Activated CD4-positive, alpha-beta T cell treated with anti-CD3 and anti-CD28 coated beads, Interleukin-10, Interleukin-2, amounts not matched to agents 100 ng/mL and 50 ng/mL, durations not matched to agents 16 hours and 8 hours (primary cell): ENCODE data around the gene NT5DC3.
"Not testable (repeated sequence)": the region's sequence is repeated elsewhere in the genome, so short reads cannot be mapped to it uniquely, and the experiment has no call there.

ENCODE experiments used
- DNase-seq: peaks from one replicate; pipeline ENCODE4 v3.0.0-alpha.2; 2020

Gene NT5DC3

DNA sequence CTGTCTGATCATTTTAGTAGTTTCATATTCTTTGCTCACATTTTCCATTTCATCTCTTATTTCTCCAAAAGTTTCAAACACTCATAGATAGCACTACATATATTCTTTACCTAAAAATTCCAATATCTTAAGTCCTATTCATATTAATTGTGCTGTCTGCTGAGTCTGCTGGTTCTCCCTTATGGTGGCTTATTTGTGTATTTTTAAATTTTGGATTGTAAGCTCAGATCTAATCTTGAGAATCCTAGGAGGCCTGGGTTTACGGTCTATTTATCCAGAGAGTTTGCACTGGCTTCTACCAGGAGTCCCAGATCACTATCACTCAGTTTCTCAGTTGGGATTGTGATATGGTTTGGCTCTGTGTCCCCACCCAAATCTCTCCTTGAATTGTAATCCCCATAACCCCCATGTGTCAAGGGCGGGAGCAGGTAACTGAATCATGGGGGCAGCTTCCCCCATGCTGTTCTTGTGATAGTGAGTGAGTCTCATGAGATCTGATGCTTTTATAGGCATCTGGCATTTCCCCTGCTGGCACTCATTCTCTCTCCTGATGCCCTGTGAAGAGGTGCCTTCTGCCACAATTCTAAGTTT lies 10.2 kb downstream of the NT5DC3 start:
- no peak for DNase-seq

DNA sequence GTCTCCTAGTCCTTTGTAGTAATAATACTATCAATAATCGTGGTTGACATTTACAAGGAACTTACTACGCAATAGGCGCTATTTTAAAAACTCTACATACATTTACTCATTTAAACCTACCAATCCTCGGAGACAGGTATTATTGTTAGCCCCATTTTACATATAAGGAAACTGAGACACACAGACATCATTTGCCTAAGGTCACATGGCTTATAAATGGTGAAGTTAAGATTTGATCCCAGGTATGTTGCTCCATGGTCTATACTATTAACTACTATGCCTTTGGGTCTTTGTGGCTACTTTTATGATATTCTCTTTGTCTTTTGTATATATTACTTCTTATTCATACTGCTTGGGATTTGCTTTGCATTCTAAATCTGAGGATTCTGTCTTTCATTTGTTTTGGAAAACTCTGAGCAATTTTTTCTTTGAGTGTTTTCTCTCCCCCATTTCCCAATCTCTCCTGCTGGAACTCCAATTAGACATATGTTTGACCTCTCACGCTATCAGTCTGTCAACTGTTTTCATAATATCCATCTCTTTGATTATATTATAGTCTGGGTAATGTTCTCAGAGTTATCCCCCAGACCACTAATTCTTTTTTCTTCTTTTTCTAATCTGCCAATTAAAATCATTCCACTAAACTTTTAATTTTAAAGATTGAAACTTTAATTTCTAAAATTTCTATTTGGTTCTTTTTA lies 10.9 kb downstream of the NT5DC3 start:
- no peak for DNase-seq

DNA sequence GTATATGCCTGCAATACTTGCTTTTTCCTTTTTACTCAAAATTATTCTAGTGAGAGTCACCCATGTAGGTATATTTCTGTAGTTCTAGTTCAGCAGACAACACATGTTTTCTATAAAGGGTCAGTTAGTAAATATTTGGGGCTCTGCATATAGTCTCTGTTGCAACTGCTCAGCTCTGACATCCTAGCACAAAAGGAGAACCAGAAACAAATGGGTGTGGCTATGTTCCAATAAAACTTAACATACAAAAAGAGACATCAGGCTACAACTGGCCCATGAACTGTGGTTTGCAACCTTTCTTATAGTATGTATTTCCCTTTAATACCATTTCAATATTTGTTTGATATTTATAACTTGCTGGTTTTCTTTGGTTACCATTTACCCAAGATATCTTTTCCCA lies 11.9 kb downstream of the NT5DC3 start:
- DNase-seq: no peak

DNA sequence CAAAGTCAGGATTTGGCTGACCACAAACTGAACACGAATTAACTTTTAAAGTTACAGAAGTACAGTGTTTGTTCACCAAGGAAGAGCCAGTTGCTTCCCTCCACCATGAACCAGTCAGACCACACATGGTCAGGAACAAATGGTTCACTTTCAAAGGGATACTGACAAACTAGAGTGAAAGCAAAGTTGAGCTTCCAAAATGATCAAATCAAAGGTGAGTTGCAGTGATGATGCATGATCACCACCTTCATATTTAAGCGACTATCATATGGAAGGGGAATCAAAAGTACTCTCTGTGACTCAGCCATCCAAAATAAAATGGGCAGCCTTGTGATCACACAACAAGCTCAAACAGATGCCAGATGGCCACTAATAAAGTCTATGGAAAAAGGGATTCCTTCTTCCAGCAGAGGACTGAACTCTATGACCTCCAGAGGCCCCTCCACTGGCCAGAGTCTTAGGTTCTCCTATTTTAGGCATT lies 13.1 kb downstream of the NT5DC3 start:
- no peak for DNase-seq

DNA sequence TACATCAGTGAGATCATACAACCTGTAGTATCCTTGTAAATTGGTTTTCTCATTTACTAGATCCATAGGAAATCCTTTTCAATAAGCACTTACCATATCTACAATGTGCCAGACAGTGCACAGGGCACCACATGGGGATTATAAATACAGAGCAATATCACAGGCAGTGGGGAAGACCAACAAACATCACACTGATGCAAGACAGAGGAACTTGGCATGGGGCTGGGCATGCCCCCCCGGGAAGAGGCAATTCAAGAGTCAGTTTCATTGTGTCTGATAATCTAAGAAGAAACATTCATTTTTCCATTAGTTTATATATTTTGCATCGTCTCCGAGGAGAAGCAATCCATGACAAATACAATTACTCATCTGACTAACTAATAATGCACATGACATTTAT lies 16.2 kb downstream of the NT5DC3 start:
- no peak for DNase-seq

DNA sequence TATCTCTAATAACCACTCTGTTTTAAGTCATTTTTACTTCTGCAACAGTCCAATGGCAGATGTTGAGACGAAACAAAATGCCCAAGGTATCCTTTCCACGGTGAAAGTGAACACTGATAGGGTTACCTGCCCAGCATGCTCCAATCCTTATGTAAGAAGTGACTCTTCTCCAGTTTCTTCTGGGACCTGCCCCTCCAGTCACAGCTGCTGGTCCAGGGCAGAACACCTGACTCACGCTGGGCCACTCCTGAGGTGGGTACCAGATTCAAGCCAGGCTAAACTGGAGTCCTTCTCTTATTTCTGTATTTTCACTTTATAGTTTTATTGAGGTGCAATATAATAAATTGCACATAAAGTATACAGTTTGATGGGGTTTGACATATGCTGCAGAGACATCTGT lies 16.7 kb downstream of the NT5DC3 start:
- DNase-seq: no peak

DNA sequence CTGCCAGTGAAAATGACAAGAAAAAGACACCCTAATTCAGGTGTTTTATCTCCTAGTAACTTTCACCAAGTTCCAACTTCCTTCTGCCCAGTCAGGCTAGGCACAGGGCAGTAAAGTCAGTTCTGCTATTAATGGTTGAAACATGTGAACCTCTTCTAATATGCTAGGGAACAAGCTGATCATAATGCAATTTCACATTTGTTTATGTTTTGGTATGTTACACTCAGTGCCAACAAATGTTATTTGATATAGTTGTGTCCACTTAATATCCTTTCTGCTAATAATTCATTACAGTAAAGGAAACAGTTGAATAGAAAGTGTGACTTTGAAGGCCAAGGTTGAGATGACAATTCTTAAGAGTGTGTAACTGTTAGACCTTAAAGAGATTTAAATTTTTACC lies 17.2 kb downstream of the NT5DC3 start:
- no peak for DNase-seq

DNA sequence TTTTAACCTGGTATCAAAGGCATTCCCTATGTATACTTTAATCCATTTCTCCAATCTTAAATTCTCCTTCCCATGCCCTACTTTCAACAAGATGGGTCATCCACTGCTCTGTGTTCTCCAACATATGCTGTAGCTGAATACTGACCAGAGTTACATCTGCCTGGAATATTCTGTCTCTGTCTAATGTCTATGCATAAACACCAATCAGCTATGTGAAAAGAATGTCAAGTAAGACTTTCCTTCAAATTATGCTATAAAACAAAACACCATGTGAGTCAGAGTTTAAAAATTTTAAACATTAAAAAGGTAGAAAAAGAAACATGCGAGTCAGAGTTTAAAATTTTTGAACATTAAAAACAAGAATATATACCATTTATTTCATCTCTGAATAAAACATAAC lies 19.3 kb downstream of the NT5DC3 start:
- no peak for DNase-seq

DNA sequence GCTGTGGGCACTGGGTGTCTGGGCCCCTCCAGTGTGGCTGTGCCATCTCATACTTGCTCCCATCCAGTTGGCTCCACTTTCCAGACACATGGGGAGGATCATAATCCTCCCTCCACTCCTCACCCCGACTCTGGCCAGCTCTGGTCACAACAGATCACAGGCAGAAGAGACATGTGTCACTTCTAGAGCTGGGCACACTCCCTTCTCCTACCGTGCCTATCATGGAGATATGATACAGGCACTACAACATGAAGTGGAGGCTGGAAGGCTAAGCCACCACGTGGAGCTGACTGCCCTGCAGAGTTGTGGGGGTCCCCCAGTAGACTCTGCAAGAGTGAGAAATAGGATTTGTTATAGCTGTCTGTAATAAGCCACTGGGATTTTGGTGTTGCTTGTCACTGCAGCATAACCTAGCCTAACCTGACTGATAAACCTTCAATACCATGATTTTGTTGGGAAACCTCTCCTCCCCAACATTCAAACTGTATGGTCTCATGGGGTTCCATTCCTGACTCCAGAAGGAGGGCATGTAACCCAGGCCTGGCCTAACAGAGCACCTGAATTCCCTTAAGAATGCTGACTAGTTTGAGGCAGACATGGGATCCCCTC lies 20.0 kb downstream of the NT5DC3 start:
- DNase-seq: no peak

DNA sequence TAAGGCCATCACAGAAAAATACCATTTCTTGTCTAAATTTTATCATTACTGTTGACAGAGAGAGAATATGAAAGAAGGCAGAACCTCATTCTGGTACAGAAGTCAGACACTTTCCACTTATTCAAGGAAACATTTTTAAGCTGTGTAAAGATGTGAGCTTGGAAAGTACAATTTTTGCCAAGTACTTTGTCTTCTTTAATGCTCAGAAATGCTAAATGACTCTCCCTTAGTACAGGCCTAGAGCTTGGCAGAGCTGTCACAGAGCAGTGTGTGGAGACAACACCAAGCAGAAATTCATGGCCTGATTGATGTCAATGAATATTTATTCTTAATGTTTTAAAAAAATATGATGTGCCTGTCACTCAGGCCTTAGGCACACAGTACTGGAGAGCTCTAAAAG lies 20.7 kb downstream of the NT5DC3 start:
- no peak for DNase-seq

DNA sequence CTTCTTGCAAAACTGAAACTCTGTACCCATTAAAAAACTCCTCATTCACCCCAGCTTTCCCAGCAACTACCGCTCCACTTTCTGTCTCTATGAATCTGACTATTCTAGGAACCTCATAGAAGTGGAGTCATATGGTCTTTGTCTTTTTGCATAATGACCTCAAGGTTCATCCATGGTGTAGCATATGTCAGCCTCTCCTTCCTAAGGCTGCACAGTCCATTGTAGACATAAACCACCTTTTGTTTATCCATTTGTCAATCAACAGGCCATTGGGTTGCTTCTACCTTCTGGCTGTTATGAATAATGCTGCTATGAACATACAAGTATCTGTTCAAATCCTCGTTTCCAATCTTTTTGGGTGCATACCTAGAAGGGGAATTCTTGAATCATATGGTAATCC lies 21.1 kb downstream of the NT5DC3 start:
- DNase-seq: no peak

DNA sequence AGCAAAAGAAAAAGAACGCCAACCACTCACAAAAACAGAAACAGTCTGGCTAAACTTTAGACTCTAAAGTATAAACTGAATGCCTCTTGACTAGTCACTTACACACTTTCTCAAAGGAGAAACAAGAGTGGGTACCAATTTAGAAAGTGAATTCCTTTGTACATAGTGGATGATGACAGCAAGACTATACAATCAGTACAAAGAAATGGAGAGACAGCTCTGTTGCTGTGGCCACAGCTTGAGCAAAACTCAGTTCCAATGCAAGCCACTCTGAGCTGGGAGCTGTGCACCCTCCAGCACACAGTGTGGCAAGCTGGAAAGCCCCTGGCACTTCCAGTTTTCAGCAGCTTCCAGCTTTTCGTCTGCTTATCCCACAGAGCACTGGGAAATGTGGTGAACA lies 21.7 kb downstream of the NT5DC3 start:
- DNase-seq: no peak

DNA sequence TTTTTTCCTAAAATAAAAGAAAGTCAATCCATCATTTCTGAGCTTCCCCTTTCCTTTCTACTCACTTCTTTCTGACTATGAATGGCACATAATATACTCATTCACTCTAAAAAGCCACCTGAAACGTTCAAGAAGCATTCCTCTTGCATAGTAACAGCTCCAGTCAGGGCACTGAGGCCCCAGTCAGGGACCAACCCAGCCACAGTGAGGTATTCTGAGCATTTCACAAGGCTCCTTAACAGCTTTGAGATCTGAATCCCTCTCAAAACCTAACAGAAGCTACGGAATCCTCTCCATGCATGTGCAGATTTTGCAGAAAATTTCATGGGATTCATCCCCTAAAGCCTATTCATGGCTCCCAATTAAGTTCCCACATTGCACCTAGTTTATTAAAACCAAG lies 23.2 kb downstream of the NT5DC3 start:
- DNase-seq: no peak

DNA sequence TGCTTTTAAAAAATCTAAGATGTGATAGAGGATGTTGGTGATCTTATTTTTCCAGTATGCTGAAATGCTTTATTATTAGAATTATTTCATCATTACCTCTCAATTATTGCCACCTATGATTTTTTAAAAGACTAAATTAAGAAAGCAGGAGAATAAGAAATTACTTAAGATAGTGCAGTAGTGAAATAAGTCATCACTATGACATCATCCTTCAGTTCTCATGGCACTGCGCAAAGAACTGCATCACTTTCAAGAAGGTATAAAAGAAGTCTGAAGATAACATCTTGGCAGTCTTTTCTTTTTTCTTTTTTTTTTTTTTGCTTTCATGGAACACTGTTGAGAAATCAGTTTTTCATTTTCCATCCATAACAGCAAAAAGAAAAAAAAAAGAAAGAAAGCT lies 24.4 kb downstream of the NT5DC3 start:
- peak; percentile 25 for DNase-seq

DNA sequence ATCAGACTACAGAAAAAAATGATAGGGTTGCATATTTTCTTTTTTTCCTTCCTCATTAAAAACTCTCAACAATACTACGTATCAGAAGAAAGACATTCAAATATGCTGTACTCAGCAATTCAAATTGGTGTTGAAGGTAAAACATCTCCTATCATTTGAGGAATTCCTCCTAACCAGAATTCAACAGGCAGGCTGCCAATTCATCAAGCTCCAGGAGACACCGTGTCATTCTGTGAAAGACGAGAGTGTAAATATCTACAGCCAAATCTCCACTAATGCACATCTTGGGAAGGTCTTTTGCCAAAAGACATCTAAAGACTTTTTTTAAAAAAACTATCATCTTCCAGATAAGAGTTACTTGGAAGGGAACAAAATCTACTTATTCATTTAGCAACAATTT lies 26.6 kb downstream of the NT5DC3 start:
- DNase-seq: no peak

DNA sequence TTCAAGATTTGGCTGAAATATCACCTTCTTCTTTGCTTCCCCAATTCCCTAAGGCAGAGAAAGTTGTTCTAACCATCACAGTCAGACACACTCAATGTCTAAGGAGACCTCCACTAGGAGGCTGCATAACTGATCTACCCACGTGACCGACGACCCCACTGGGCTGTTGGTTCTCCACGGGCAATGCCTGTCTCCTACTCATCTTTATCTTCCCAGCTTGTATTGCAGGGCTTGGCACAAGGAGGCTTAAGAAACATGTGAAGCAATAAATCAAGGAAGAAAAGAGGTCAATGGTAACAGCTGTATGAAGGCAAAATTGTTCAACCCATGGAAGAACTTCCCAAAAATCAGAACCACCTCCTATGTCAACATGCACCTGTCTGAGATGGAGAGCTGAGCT lies 27.1 kb downstream of the NT5DC3 start:
- DNase-seq: no peak

DNA sequence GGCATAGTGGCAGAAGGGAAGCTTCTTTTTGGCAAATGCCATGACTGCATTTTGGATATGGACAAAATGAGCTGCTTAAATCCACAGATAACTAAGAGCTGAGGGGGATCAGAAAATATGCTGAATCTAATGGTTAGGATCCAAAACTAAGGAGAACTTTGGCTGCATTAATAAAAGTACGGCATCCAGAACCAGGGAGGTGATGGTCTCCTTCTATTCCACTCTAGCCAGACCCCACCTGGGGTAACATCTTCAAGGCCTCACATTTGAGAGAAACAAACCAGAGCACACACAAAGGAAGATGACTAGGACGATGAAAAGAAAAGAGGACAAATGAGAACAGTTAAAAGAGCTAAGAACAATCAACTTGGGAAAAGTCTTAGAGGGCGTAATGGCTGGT lies 27.6 kb downstream of the NT5DC3 start:
- no peak for DNase-seq

DNA sequence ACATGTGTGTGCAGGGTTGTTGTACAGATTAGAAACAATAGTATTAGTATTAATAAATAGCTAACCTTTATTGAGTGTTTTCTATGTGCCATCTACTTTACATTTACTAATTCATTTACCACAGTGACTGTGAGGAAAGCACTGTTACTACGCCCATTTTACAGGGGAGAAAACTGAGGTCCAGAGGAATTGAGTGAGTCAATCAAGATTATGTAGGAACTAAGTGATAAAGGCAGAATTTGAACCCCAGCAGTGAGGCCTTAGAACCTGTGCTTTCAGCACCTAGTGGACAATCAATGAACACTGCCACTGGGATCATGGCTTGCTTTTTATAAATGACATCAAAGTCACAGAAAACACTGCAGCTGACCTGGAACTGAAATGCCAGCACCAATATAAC lies 28.2 kb downstream of the NT5DC3 start:
- no peak for DNase-seq

DNA sequence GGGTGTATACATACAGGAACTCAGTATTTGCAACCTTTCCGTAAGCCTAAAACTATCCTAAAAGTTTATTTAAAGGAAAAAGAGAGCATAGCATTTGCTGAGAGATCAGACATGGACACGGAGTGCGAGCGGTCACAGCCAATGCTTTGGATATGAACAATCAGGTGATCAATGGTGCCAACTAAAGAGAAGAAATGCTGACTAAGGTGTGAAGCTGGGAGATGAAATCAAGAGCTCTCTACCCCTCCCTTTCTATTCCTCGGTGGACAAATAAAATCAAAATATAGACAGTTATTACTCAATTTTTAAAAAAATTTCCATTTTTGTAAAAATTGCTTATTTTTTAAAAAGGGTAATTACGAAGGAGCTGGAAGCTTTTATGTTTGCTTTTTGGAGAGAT lies 29.2 kb downstream of the NT5DC3 start:
- DNase-seq: no peak

DNA sequence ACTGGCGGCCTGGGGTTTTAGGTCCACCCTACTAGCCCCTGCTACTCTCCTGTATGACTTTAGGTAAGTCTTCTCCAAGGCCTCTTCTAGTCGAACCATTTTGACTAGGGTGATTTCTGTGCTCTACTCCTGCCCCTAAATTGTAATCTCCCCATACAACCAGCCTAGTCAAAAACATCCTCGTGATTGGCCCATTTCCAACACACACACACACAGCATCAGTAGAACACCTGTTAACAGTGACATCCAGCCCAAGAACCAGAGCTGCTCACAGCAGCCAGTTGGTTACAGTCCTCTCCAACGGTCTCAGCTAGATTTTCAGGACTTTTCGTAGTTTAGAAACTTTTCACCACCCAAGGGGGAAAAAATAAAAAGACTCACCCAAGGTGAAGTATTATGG lies 30.9 kb downstream of the NT5DC3 start:
- DNase-seq: no peak

DNA sequence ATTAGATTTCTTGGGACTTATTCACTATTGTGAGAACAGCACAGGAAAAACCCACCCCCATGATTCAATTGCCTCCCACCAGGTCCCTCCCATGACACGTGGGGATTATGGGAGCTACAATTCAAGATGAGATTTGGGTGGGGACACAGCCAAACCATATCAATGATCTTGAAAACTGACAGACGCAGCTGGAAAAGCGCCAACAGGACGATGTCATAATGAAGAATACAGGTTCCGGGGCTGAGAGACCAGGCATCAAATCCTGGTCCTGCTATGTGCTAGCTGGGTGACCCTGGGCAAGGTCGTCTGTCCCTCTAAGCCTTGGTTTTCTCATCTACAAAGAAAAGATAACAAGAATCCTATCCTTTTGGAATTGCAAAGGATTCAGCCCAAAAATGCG lies 31.4 kb downstream of the NT5DC3 start:
- not testable (repeated sequence) for DNase-seq

DNA sequence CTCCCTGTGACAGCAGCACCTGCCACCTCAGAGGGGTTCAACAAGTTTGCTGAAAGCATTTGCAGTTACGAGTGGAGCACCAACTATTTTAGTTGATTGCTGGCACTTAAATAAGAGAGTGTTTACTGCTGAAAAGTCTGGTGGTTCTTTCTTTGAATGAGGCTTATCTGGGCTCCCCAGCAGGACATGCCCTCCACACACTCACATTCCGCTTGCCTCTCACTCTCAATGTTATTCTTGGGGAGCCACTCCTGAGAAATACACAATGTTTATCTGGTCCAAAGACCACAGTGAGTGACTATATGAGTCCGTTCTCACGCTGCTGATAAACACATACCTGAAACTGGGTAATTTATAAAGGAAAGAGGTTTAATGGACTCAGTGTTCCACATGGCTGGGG lies 31.9 kb downstream of the NT5DC3 start:
- DNase-seq: no peak

DNA sequence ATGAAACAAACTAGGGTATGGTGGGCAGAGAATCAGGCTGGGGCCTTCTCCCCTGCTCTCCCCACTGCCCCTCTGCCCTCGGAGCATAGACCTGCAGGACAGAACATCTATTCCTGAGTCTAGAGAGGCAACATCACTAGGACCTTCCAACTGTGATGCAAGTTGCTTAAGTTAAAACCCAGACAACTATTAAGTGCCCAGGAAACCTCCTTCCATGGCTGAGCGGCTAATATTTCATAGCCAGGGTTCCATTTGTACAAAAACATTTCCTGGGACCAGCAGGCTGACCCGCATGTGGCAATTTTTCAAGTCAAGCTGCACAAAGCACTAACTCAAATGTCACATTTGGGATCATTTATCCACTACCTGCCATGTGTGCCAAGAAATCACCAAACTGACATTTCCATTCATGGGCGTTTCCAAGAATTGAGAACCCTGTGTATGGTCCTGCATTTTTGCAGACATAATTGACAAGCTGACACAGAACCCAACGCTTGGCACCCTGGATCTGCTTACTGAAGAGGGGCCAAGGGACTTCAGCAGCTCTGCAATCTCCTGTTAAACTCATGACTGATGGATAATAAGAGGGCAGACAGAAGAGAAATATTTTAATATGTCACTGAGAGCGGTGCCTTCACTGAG lies 32.7 kb downstream of the NT5DC3 start:
- DNase-seq: no peak

DNA sequence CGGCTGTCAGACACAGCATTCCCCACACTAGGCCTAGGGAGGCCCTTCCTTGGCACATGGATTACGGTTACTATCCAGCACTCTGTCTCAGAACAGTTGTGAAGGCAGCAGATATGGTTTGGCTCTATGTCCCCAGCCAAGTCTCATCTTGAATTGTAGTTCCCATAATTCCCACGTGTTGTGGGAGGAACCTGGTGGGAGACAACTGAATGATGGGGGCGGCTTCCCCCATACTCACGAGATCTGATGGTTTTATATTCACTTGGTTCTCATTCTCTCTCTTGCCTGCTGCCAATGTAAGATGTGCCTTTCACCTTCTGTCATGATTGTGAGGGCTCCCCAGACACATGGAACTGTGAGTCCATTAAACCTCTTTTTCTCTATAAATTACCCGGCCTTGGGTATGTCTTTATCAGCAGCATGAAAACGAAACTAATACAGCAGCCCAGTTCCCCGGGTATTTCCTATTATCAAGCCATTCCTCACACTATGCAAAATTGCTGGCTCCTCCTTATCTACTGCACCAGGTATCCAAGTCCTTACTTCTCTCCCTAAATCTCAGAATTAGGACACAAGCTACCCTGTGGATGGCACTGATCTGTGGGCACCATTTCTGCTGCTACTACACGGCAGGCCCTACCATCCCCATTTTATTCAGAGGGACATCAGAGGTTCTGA lies 33.3 kb downstream of the NT5DC3 start:
- no peak for DNase-seq
